Kidney (tissue), 14 donors: ENCODE results near the gene ENKD1. TPM values are rescaled to one million over a fixed set of nuclear protein-coding genes. Genes with fewer than 3 reads are reported as not detected.

Experiments
- DNase-seq, 5 donors: peaks; one replicate each; pipeline ENCODE4 v3.0.0-alpha.2; 2013 to 2020
- FAIRE-seq: peaks from 2 replicates; lab custom pipeline; 2012; peaks lifted over from hg19 to GRCh38; lab: Jason Lieb, UNC
- H3K27ac ChIP-seq, 2 donors: one replicate each; pipeline ENCODE4 v1.7.0; 2013; ENCODE audit warnings: low read depth in 2 of 2, low read length in 2 of 2, inconsistent platforms in 1 of 2
- H3K27me3 ChIP-seq: one replicate; pipeline ENCODE4 v1.7.1; 2013; ENCODE audit warnings: low read length, inconsistent platforms; ENCODE audit not compliant: control insufficient read depth, insufficient read depth
- H3K36me3 ChIP-seq, 3 donors: one replicate each; pipeline versions ENCODE4 v1.7.0 to v1.7.1; 2013; ENCODE audit warnings: low read length in 3 of 3, control low read depth in 1 of 3, inconsistent platforms in 1 of 3; ENCODE audit not compliant: insufficient read depth in 3 of 3, control insufficient read depth in 2 of 3
- H3K4me1 ChIP-seq, 3 donors: one replicate each; pipeline versions ENCODE4 v1.7.0 to v1.7.1; 2013; ENCODE audit warnings: low read length in 3 of 3, inconsistent platforms in 1 of 3, low read depth in 1 of 3; ENCODE audit not compliant: control insufficient read depth in 2 of 3, insufficient read depth in 2 of 3
- H3K4me3 ChIP-seq, 3 donors: one replicate each; pipeline versions ENCODE4 v1.7.0 to v1.8.1; 2013; ENCODE audit warnings: low read length in 3 of 3, control low read depth in 1 of 3, inconsistent platforms in 1 of 3
- H3K9ac ChIP-seq, 3 donors: one replicate each; pipeline versions ENCODE4 v1.7.0 to v1.7.1; 2013; ENCODE audit warnings: low read length in 3 of 3, control low read depth in 1 of 3, inconsistent platforms in 1 of 3
- H3K9me3 ChIP-seq, 3 donors: one replicate each; pipeline versions ENCODE4 v1.7.0 to v1.7.1; 2013; ENCODE audit warnings: low read length in 3 of 3, control low read depth in 1 of 3, inconsistent platforms in 1 of 3; ENCODE audit not compliant: control insufficient read depth in 2 of 3, insufficient read depth in 1 of 3
- intact Hi-C: fragments of 100-400 bp; cut with DNase I; formaldehyde crosslinking; loops from one replicate; pipeline ENCODE4 v1.11.1; 2022
- polyA plus RNA-seq: library from polyadenylated mRNA; stranded (reverse); fragments of 350-450 nt; fragmentation: Illumina TruSeq; extraction: RNeasy Lipid Tissue Mini Kit (QIAGEN cat#74804); gene quantifications from one replicate; pipeline ENCODE4 v1.2.3, GENCODE V29; 2014; ENCODE audit warnings: low read depth, low replicate concordance; ENCODE audit not compliant: insufficient read depth
- total RNA-seq: library from RNA; stranded (reverse); fragmentation: NEBNext Ultra II Directional; extraction: Animal tissue kit (Norgen Biotek cat#: 25700); gene quantifications from one replicate; pipeline ENCODE4 v1.2.1, GENCODE V29; 2021
- TF ChIP-seq, protein P1 (sequence below): IDR thresholded peaks from 3 replicates; pipeline ENCODE4 v1.5.1; 2012; ENCODE audit warnings: mild to moderate bottlenecking, moderate library complexity, borderline replicate concordance; ENCODE audit not compliant: insufficient read depth; ENCODE audit errors: extremely low read depth
- donor health status: control.
- donor health status: control.
- donor health status: control.
- donor health status: control.
- donor health status: control.
- donor health status: DM: yes; HTN: yes; CAD: no.
- donor health status: Normal renal cell carcinoma (clear cell type).

ENKD1 gene
- total and polyA plus RNA-seq, 2 donors from 2014 or later = 30.2 to 38.3 TPM

DNA sequence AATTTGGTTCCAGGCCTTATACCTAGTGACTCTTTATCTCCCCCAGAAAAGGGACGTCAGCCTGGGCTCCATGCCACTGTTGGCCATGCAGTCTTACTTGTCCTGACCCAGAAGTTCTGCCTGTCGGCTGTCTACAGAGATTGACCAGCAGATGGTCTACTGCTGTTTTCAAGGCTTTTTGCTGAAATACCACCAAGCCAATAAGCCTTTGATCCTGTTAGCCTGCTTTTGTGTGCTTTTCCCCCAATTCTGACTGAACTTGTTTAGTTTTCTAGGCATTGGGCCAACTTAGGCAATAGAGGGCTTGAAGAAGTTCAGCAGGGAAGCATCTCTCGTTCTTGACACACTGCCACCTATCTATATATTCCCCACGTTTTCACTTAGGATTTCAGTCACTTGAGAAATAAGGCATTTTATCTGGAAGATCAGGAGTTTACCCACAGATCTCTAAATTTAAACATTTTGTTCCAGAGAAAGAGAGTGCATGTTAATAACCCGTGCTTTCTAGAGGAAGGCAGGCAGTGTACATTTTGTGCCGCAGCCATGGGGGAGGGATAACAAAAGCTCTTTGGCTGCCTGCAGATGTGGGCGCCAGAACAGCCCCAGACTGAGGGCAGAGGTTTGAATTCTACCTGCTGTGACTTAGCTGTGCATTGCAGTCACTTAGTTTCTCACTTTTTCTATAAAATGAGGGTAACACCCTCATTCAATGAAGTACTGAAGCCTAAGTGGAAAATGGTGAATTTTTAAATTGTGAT, 34.0 kb downstream of the ENKD1 start:
- no peak for DNase-seq
- no peaks in the 10 kb centered on the region for H3K27me3 ChIP-seq
- H3K9ac ChIP-seq = no peak overlapping the region
- H3K4me3 ChIP-seq = no peak overlapping the region
- no peak for FAIRE-seq
- TF ChIP-seq, protein P1, sequence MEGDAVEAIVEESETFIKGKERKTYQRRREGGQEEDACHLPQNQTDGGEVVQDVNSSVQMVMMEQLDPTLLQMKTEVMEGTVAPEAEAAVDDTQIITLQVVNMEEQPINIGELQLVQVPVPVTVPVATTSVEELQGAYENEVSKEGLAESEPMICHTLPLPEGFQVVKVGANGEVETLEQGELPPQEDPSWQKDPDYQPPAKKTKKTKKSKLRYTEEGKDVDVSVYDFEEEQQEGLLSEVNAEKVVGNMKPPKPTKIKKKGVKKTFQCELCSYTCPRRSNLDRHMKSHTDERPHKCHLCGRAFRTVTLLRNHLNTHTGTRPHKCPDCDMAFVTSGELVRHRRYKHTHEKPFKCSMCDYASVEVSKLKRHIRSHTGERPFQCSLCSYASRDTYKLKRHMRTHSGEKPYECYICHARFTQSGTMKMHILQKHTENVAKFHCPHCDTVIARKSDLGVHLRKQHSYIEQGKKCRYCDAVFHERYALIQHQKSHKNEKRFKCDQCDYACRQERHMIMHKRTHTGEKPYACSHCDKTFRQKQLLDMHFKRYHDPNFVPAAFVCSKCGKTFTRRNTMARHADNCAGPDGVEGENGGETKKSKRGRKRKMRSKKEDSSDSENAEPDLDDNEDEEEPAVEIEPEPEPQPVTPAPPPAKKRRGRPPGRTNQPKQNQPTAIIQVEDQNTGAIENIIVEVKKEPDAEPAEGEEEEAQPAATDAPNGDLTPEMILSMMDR = no peak
- H3K4me1 ChIP-seq = no peaks in the 10 kb centered on the region
- intact Hi-C loops = no loop called here
- H3K36me3 ChIP-seq = peaks cover 6 to 35% (median 18%) of the 10 kb centered on the region in 3 donors
- no peak overlapping the region for H3K27ac ChIP-seq
- H3K9me3 ChIP-seq = no peaks in the 10 kb centered on the region

DNA sequence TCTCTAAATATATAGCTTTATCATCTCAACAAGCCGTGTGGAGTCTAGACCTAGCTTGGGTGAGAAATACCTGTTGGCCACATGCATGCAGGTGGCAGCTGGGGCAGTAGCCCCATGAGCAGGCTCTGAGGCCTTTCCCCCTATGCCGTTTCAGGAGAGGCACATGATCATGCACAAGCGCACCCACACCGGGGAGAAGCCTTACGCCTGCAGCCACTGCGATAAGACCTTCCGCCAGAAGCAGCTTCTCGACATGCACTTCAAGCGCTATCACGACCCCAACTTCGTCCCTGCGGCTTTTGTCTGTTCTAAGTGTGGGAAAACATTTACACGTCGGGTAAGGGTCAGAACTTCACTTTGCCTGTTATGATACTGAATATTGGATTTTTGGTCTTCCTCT, 38.3 kb downstream of the ENKD1 start:
- no peak overlapping the region for H3K9ac ChIP-seq
- H3K36me3 ChIP-seq = peaks cover 8 to 42% (median 23%) of the 10 kb centered on the region in 3 donors
- DNase-seq (no peak), FAIRE-seq (no peak)
- intact Hi-C loops = no loop called here
- H3K4me3 ChIP-seq = no peak overlapping the region
- TF ChIP-seq, protein P1 = no peak
- H3K9me3 ChIP-seq = no peaks in the 10 kb centered on the region
- no peak overlapping the region for H3K27ac ChIP-seq
- no peaks in the 10 kb centered on the region for H3K4me1 ChIP-seq
- no peaks in the 10 kb centered on the region for H3K27me3 ChIP-seq

DNA sequence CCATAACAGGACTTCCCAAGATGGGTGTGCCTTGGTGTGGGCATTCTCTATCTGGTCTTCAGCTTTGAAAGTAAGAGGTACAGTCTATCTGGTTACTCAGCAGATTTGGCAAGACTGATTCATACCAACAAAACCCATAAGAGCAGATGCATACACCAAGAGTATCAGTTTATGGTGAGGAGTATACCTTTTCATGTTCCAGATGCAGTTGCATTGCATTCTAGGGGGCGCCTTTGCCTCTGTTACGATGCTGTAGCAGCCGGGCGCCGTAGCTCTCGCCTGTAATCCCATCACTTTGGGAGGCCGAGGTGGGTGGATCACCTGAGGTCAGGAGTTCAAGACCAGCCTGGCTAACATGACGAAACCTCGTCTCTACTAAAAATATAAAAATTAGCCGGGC, 52.7 kb downstream of the ENKD1 start:
- intact Hi-C loops = no loop called here
- FAIRE-seq = no peak
- TF ChIP-seq, protein P1 = no peak

More for the DNA sequence above, 52.7 kb downstream of the ENKD1 start:
- Histone ChIP-seq H3K27me3 (no peaks in the 10 kb centered on the region), H3K27ac (no peak overlapping the region), H3K4me1 (no peaks in the 10 kb centered on the region), H3K4me3 (no peak overlapping the region), H3K9ac (no peak overlapping the region), H3K9me3 (no peaks in the 10 kb centered on the region), H3K36me3 (peaks cover 2 to 34% (median 25%) of the 10 kb centered on the region in 3 donors)
- no peak for DNase-seq

Other genes with a start within 250 kb of the ENKD1 start
- 139 TPM for gene HSD11B2, start 235.6 kb downstream of the ENKD1 start, total RNA-seq
- 1,022 TPM for gene HSD11B2, start 235.6 kb downstream of the ENKD1 start, polyA plus RNA-seq
- gene ATP6V0D1, start 185.6 kb downstream of the ENKD1 start, total RNA-seq = 100 TPM
- 208 TPM for gene ATP6V0D1, start 185.6 kb downstream of the ENKD1 start, polyA plus RNA-seq
- gene AGRP, start 183.2 kb downstream of the ENKD1 start, total RNA-seq = not detected
- 2.7 TPM for gene AGRP, start 183.2 kb downstream of the ENKD1 start, polyA plus RNA-seq
- gene RIPOR1, start 137.9 kb downstream of the ENKD1 start, total RNA-seq = 116 TPM
- gene RIPOR1, start 137.9 kb downstream of the ENKD1 start, polyA plus RNA-seq = 60.9 TPM
- 42.6 TPM for gene CTCF, start 104.2 kb downstream of the ENKD1 start, total RNA-seq
- gene CTCF, start 104.2 kb downstream of the ENKD1 start, polyA plus RNA-seq = 20.4 TPM
- gene CARMIL2, start 21.6 kb downstream of the ENKD1 start, total RNA-seq = 7.1 TPM
- 0.30 TPM for gene CARMIL2, start 21.6 kb downstream of the ENKD1 start, polyA plus RNA-seq
- 15.2 TPM for gene ACD, start 6.5 kb downstream of the ENKD1 start, total RNA-seq
- gene ACD, start 6.5 kb downstream of the ENKD1 start, polyA plus RNA-seq = 20.0 TPM
- 6.1 TPM for gene PARD6A, start 5.8 kb downstream of the ENKD1 start, total RNA-seq
- gene PARD6A, start 5.8 kb downstream of the ENKD1 start, polyA plus RNA-seq = 17.1 TPM
- gene C16orf86, start 64 bp upstream of the ENKD1 start, total RNA-seq = 6.6 TPM
- 11.2 TPM for gene C16orf86, start 64 bp upstream of the ENKD1 start, polyA plus RNA-seq
- 24.5 TPM for gene GFOD2, start 52.6 kb upstream of the ENKD1 start, total RNA-seq
- 14.5 TPM for gene GFOD2, start 52.6 kb upstream of the ENKD1 start, polyA plus RNA-seq
- 22.3 TPM for gene RANBP10, start 139.8 kb upstream of the ENKD1 start, total RNA-seq
- gene RANBP10, start 139.8 kb upstream of the ENKD1 start, polyA plus RNA-seq = 7.0 TPM
- 3.9 TPM for gene TSNAXIP1, start 140.1 kb upstream of the ENKD1 start, total RNA-seq
- gene TSNAXIP1, start 140.1 kb upstream of the ENKD1 start, polyA plus RNA-seq = 2.8 TPM
- 27.0 TPM for gene THAP11, start 175.6 kb upstream of the ENKD1 start, total RNA-seq
- 21.4 TPM for gene THAP11, start 175.6 kb upstream of the ENKD1 start, polyA plus RNA-seq
- gene NUTF2, start 180.2 kb upstream of the ENKD1 start, total RNA-seq = 76.4 TPM
- 107 TPM for gene NUTF2, start 180.2 kb upstream of the ENKD1 start, polyA plus RNA-seq
- 42.5 TPM for gene CENPT, start 180.9 kb upstream of the ENKD1 start, total RNA-seq
- gene CENPT, start 180.9 kb upstream of the ENKD1 start, polyA plus RNA-seq = 25.3 TPM
- 56.5 TPM for gene EDC4, start 206.3 kb upstream of the ENKD1 start, total RNA-seq
- 44.7 TPM for gene EDC4, start 206.3 kb upstream of the ENKD1 start, polyA plus RNA-seq
- gene NRN1L, start 218.1 kb upstream of the ENKD1 start, total RNA-seq = 1.1 TPM
- gene NRN1L, start 218.1 kb upstream of the ENKD1 start, polyA plus RNA-seq = 1.2 TPM
- gene PSKH1, start 226.5 kb upstream of the ENKD1 start, total RNA-seq = 33.2 TPM
- 23.6 TPM for gene PSKH1, start 226.5 kb upstream of the ENKD1 start, polyA plus RNA-seq